ENCODE data around the gene TC2N. TPM values are rescaled to one million over a fixed set of nuclear protein-coding genes. Genes with fewer than 3 reads are reported as not detected.
"Not testable (repeated sequence)": the region's sequence is repeated elsewhere in the genome, so short reads cannot be mapped to it uniquely, and the experiment has no call there.

Gene TC2N
- polyA plus RNA-seq, 1 donor from 2014 or later = 2.1 TPM

- no peaks in the 10 kb centered on the region for H3K9me2 ChIP-seq (ENCODE audit: insufficient read depth, low read length)
- H3K9me3 ChIP-seq (ENCODE audit: low read length) = no peaks in the 10 kb centered on the region
- H4K20me1 ChIP-seq (ENCODE audit: insufficient read depth) = no peaks in the 10 kb centered on the region
- H3K27ac ChIP-seq (ENCODE audit: low read length) = no peak overlapping the region
- no peaks in the 10 kb centered on the region for H3F3A ChIP-seq (ENCODE audit: insufficient read depth, low read length, poor library complexity, severe bottlenecking)
- no peak overlapping the region for H3K4me3 ChIP-seq (ENCODE audit: low read length)
- TF ChIP-seq POLR2AphosphoS5 (IDR thresholded peaks at IDR 0.05) (no peak), TAF1 (IDR thresholded peaks at IDR 0.05; ENCODE audit: low read depth) (no peak), EP300 (conservative IDR thresholded peaks at IDR 0.05; ENCODE audit: poor library complexity, severe bottlenecking) (no peak), SMC3 (conservative IDR thresholded peaks at IDR 0.05; ENCODE audit: poor library complexity) (no peak), CTCF (IDR thresholded peaks at IDR 0.05; ENCODE audit: poor library complexity, severe bottlenecking) (no peak)
- H3K36me3 ChIP-seq (ENCODE audit: insufficient read depth, low read length) = no peaks in the 10 kb centered on the region
- no peaks in the 10 kb centered on the region for H3K79me2 ChIP-seq (replicated peaks; ENCODE audit: insufficient read depth, low read length)
- H3K9ac ChIP-seq (ENCODE audit: low read length) = no peak overlapping the region
- no peak overlapping the region for H2AFZ ChIP-seq (ENCODE audit: low read depth, low read length)
- H3K4me2 ChIP-seq (ENCODE audit: low read length) = no peak overlapping the region
- H3K27me3 ChIP-seq (ENCODE audit: insufficient read depth, low read depth, low read length) = no peaks in the 10 kb centered on the region
Observed at GRCh38 chr14:91845652-91846051, 21.7 kb downstream of the TC2N start.

- H3K9me2 ChIP-seq (ENCODE audit: insufficient read depth, low read length); H4K20me1 ChIP-seq (ENCODE audit: insufficient read depth); H3K27me3 ChIP-seq (ENCODE audit: insufficient read depth, low read depth, low read length); H3K27ac ChIP-seq (ENCODE audit: low read length); H3K36me3 ChIP-seq (ENCODE audit: insufficient read depth, low read length); H3F3A ChIP-seq (ENCODE audit: insufficient read depth, low read length, poor library complexity, severe bottlenecking); H3K9me3 ChIP-seq (ENCODE audit: low read length); H2AFZ ChIP-seq (ENCODE audit: low read depth, low read length); H3K9ac ChIP-seq (ENCODE audit: low read length); H3K4me2 ChIP-seq (ENCODE audit: low read length); H3K4me3 ChIP-seq (ENCODE audit: low read length); H3K79me2 ChIP-seq (replicated peaks; ENCODE audit: insufficient read depth, low read length): not testable (repeated sequence)
Observed at GRCh38 chr14:91845056-91845455, 22.3 kb downstream of the TC2N start.

- Histone ChIP-seq H3K27me3 (ENCODE audit: insufficient read depth, low read depth, low read length) (no peaks in the 10 kb centered on the region), H3K9me2 (ENCODE audit: insufficient read depth, low read length) (no peaks in the 10 kb centered on the region), H2AFZ (ENCODE audit: low read depth, low read length) (no peak overlapping the region), H3K4me2 (ENCODE audit: low read length) (no peak overlapping the region), H3K9ac (ENCODE audit: low read length) (no peak overlapping the region), H3K79me2 (replicated peaks; ENCODE audit: insufficient read depth, low read length) (no peaks in the 10 kb centered on the region), H3K36me3 (ENCODE audit: insufficient read depth, low read length) (no peaks in the 10 kb centered on the region), H3K4me3 (ENCODE audit: low read length) (no peak overlapping the region), H3K27ac (ENCODE audit: low read length) (no peak overlapping the region), H4K20me1 (ENCODE audit: insufficient read depth) (no peaks in the 10 kb centered on the region), H3K9me3 (ENCODE audit: low read length) (no peaks in the 10 kb centered on the region), H3F3A (ENCODE audit: insufficient read depth, low read length, poor library complexity, severe bottlenecking) (no peaks in the 10 kb centered on the region)
- TF ChIP-seq SMC3 (conservative IDR thresholded peaks at IDR 0.05; ENCODE audit: poor library complexity) (no peak), MXI1 (conservative IDR thresholded peaks at IDR 0.05; ENCODE audit: poor library complexity, severe bottlenecking) (no peak), EP300 (conservative IDR thresholded peaks at IDR 0.05; ENCODE audit: poor library complexity, severe bottlenecking) (no peak), CTCF (IDR thresholded peaks at IDR 0.05; ENCODE audit: poor library complexity, severe bottlenecking) (no peak), TAF1 (IDR thresholded peaks at IDR 0.05; ENCODE audit: low read depth) (no peak), POLR2AphosphoS5 (IDR thresholded peaks at IDR 0.05) (no peak), RAD21 (conservative IDR thresholded peaks at IDR 0.05) (no peak), REST (IDR thresholded peaks at IDR 0.05; ENCODE audit: borderline replicate concordance) (no peak), EZH2 (IDR thresholded peaks at IDR 0.05; ENCODE audit: borderline replicate concordance, insufficient read depth, low read length, poor library complexity, severe bottlenecking) (no peak)
Observed at GRCh38 chr14:91844029-91844428, 23.3 kb downstream of the TC2N start.

Measured in neural cell (in vitro differentiated cells).